HG02938 (cell line): Measurements from ENCODE around the gene OR13C2.
"Not testable (repeated sequence)": the region's sequence is repeated elsewhere in the genome, so short reads cannot be mapped to it uniquely, and the experiment has no call there.

Source experiments
- ATAC-seq: cut with Tn5 transposase; IDR thresholded peaks from one replicate; pipeline ENCODE4 v1.9.1; 2021; ENCODE audit warnings: mild to moderate bottlenecking, moderate library complexity; ENCODE audit not compliant: unreplicated experiment

OR13C2 gene, protein sequence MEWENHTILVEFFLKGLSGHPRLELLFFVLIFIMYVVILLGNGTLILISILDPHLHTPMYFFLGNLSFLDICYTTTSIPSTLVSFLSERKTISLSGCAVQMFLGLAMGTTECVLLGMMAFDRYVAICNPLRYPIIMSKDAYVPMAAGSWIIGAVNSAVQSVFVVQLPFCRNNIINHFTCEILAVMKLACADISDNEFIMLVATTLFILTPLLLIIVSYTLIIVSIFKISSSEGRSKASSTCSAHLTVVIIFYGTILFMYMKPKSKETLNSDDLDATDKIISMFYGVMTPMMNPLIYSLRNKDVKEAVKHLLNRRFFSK

DNA sequence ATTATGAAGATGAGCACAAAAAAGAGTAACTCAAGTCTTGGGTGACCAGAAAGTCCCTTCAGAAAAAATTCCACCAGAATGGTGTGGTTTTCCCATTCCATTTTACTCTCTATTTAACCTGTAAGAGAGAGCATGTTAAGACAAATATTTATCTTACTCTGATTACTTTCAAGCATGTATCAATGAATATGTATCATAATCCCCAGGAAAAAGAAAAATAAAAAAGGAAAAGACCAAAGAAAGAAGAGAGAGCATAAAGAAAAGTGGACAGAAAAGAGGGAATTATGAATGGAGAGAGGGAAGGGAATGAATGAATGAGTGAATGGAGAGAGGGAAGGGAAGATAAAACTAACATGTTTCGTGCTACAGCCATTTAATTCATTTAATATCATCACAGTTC is at the start of gene OR13C2:
TSS of gene OR13C2 (minus strand) at position 101 of the 400 bp plus-strand sequence. CDS start at position 101, 0 bp downstream.
- ATAC-seq = not testable (repeated sequence)

- no peak for ATAC-seq
Measured at GRCh38 chr9:104635456-104635855, 30.0 kb upstream of the OR13C2 start.

DNA sequence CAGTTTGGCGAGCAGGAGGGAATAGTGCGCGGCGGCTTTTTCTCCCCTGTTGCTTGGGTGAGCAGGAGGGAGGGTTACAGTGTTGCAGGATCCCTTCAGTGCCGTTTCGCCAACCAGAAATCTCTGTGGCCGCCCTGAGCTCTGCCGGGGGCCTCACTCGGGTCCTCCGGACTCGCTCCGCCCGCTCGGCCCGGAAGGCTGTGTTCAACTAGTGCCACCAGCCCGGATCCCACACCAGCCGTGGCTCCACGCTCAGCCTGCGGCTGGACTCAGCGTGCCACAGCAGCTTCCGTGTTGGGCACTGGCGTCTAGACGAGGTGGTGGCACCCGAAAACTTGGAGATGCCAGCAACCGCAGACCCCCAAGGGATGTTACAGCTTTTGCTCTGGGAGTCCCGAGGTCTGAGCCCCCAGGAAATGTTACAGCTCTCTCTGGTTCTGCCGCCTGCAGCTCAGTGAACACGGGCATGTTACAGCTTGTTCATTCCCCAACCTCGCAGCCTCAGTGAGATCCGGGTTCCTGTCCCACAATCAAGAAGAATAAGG is 28.6 kb upstream of the OR13C2 start:
- ATAC-seq = no peak

GRCh38 chr9:104625964-104626363 is 20.5 kb upstream of the OR13C2 start:
- ATAC-seq = not testable (repeated sequence)

- ATAC-seq = no peak
Measured at GRCh38 chr9:104618104-104618503, 12.7 kb upstream of the OR13C2 start, which contains the start of gene OR13C9. TSS of gene OR13C9 (minus strand) at chr9:104618204. CDS start at chr9:104618204, 0 bp downstream.

GRCh38 chr9:104617418-104617817 is 12.0 kb upstream of the OR13C2 start:
- ATAC-seq = no peak

GRCh38 chr9:104611213-104611612 is 5.8 kb upstream of the OR13C2 start:
- no peak for ATAC-seq

GRCh38 chr9:104608336-104608735 is 2.9 kb upstream of the OR13C2 start:
- ATAC-seq = no peak

DNA sequence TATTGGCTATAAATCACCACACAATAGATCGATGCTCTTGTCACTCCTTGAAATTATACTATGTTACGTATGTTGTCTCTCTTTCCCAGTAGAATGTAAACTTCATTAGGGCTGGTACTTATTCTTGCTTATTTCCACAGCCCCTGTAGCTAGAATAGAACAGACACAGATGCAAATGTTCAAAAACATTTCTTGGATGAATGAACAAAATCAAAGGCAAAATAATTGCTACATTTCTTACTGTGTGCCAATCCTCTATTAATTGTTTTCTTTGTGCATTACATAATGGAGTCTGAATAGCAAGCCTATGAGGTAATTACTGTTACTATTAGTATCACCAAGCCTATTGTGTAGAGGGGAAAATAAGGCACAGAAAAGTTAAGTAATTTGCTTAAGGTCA is 725 bp upstream of the OR13C2 start:
- no peak for ATAC-seq

DNA sequence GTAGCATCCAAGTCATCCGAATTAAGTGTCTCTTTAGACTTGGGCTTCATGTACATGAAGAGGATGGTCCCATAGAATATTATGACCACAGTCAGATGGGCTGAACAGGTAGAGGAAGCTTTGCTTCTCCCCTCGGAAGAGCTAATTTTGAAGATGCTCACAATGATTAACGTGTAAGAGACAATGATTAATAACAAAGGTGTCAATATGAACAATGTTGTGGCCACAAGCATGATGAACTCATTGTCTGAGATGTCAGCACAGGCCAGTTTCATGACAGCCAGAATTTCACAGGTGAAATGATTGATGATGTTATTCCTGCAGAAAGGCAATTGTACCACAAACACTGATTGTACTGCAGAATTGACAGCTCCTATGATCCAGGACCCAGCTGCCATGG is 626 bp downstream of the OR13C2 start:
- ATAC-seq = peak; percentile 73

GRCh38 chr9:104599313-104599712 is 6.1 kb downstream of the OR13C2 start, which contains the start of gene OR13C5:
TSS of gene OR13C5 (minus strand) at chr9:104599413. CDS start at chr9:104599413, 0 bp downstream.
- not testable (repeated sequence) for ATAC-seq

DNA sequence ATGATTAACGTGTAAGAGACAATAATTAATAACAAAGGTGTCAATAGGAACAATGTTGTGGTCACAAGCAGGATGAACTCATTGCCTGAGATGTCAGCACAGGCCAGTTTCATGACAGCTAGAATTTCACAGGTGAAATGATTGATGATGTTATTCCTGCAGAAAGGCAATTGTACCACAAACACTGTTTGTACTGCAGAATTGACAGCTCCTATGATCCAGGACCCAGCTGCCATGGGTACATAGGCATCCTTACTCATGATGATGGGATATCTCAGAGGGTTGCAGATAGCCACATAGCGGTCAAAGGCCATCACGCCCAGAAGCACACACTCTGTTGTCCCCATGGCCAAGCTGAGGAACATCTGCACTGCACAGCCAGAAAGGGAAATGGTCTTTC is 6.7 kb downstream of the OR13C2 start:
- not testable (repeated sequence) for ATAC-seq

DNA sequence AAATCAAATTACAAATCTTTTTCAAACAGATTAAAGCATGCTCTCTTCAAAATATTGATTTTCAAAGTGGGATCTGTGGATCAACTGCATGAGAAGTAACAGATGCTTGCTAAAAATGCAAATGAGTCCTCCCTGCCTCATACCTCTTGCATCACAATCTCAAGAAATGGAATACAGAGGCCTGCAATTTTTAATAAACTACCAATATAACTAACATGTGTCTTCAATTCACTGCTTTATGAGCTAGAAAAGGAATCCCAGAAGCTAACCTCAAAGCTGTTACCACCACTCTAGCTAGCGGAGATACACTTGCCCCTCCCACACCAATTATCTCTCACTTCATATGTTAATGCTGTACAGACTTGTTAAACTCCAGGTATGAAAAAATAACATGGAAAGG is 15.8 kb downstream of the OR13C2 start:
- no peak for ATAC-seq

- ATAC-seq = no peak
Measured at GRCh38 chr9:104586496-104587180, 18.8 kb downstream of the OR13C2 start.

DNA sequence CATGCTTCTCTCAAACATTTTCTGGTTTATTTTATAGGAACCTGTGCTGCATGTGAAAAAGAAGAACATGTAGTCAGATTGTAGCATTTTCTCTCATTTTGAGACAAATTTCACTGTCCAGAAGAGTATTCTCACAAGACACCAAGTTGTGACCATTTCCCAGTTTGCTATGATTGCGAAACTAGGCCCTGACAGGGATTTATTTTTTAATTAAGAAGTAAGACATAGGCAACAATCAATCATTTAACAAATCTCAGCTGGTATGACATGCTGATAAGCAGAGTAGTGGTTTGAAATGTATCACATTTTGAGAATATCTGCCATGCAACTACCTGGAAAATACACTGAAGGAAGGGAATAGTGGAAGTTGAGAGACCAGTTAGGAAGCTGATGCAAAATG is 24.9 kb downstream of the OR13C2 start:
- no peak for ATAC-seq

DNA sequence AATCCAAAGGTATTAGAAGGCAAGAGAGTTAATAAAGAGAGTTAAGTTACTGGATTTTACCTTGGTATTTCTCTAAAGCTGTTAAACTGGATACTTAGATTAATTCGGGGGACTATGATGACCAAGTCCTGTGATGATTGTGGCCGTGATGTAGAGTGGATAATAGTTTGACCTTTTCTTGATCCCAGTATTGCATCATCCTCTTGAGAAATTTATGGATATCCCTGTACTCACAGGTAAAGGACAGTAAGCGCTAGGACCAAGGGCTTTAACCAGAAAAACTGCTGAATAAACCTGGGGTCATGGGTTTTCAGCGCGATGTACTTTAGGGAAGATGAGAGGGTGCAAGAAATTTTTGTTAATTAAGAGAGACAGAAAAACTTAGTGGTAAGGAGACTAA is 28.2 kb downstream of the OR13C2 start:
- no peak for ATAC-seq

- no peak for ATAC-seq
Measured at GRCh38 chr9:104575456-104575855, 30.0 kb downstream of the OR13C2 start.

GRCh38 chr9:104572612-104573011 is 32.8 kb downstream of the OR13C2 start:
- no peak for ATAC-seq

GRCh38 chr9:104568868-104569267 is 36.6 kb downstream of the OR13C2 start, which contains the start of gene OR13C8:
TSS of gene OR13C8 (plus strand) at chr9:104569168. CDS start at chr9:104569168, 0 bp downstream.
- ATAC-seq = no peak

GRCh38 chr9:104564358-104564757 is 41.1 kb downstream of the OR13C2 start:
- ATAC-seq = no peak

GRCh38 chr9:104556830-104557634 is 48.4 kb downstream of the OR13C2 start:
- ATAC-seq = peak; percentile 89
